ENCODE data around the gene MT1M.
A peak's percentile ranks its signal among the peaks of the same experiment; 100 is the strongest.

Gene MT1M

GRCh38 chr16:56636616-56637413, 4.4 kb downstream of the MT1M start:
- no peak overlapping the region for H3K4me3 ChIP-seq (ENCODE audit: low read length)
- no peak for TF ChIP-seq CTCF (conservative IDR thresholded peaks at IDR 0.05; ENCODE audit: low read length)
- DNase-seq (ENCODE audit: low read depth), result no peak

GRCh38 chr16:56637814-56638750, 5.6 kb downstream of the MT1M start, which contains the start of gene MT1A:
Gene MT1A, plus strand, starts transcription at chr16:56638666. Its CDS starts 73 bp downstream, at chr16:56638739.
- peak; percentile 44 for DNase-seq (ENCODE audit: low read depth)
- peak within 1 kb of the TSS; percentile 64 for H3K4me3 ChIP-seq (ENCODE audit: low read length)

GRCh38 chr16:56639045-56639444, 6.6 kb downstream of the MT1M start:
- TF ChIP-seq CTCF (conservative IDR thresholded peaks at IDR 0.05; ENCODE audit: low read length), result no peak
- no peak for DNase-seq (ENCODE audit: low read depth)
- no peak overlapping the region for H3K4me3 ChIP-seq (ENCODE audit: low read length)

More at GRCh38 chr16:56637814-56638750, 5.6 kb downstream of the MT1M start, which contains the start of gene MT1A:
- no peak for TF ChIP-seq CTCF (conservative IDR thresholded peaks at IDR 0.05; ENCODE audit: low read length)

- no peak for TF ChIP-seq CTCF (conservative IDR thresholded peaks at IDR 0.05; ENCODE audit: low read length)
- DNase-seq (ENCODE audit: low read depth), result no peak
- H3K4me3 ChIP-seq (ENCODE audit: low read length), result no peak overlapping the region
Observed at GRCh38 chr16:56640076-56640475, 7.6 kb downstream of the MT1M start.

- H3K4me3 ChIP-seq (ENCODE audit: low read length), result no peak overlapping the region
- DNase-seq (ENCODE audit: low read depth), result no peak
- no peak for TF ChIP-seq CTCF (conservative IDR thresholded peaks at IDR 0.05; ENCODE audit: low read length)
Observed at GRCh38 chr16:56641166-56641565, 8.7 kb downstream of the MT1M start.

- DNase-seq (ENCODE audit: low read depth), result peak; percentile 38
- TF ChIP-seq CTCF (conservative IDR thresholded peaks at IDR 0.05; ENCODE audit: low read length), result peak; percentile 31
- H3K4me3 ChIP-seq (ENCODE audit: low read length), result peak overlapping the region; percentile 46
Observed at GRCh38 chr16:56643080-56643778, 10.8 kb downstream of the MT1M start.

All from AG10803 (cell line).